Amniotic epithelial cell (primary cell): ENCODE data around the gene ZNF362.
"Not testable (repeated sequence)": the region's sequence is repeated elsewhere in the genome, so short reads cannot be mapped to it uniquely, and the experiment has no call there.

Source experiments
- DNase-seq: peaks from one replicate; pipeline ENCODE4 v3.0.0-alpha.2; 2010; ENCODE audit warnings: low read depth

Gene ZNF362

GRCh38 chr1:33256471-33257206 lies at the start of gene ZNF362:
Gene ZNF362 (plus strand): TSS chr1:33256492. CDS start chr1:33270575, 14,083 bp downstream.
- peak; percentile 81 for DNase-seq

- no peak for DNase-seq
Observed at GRCh38 chr1:33211972-33212371, 44.3 kb upstream of the ZNF362 start.

- peak; percentile 46 for DNase-seq
Observed at GRCh38 chr1:33219886-33220661, 36.2 kb upstream of the ZNF362 start.

- peak; percentile 94 for DNase-seq
Observed at GRCh38 chr1:33220676-33221384, 35.5 kb upstream of the ZNF362 start.

GRCh38 chr1:33221385-33221758 lies 34.9 kb upstream of the ZNF362 start:
- peak; percentile 93 for DNase-seq

- DNase-seq = peak; percentile 80
Observed at GRCh38 chr1:33222381-33222780, 33.9 kb upstream of the ZNF362 start.

GRCh38 chr1:33224166-33224707 lies 32.1 kb upstream of the ZNF362 start:
- DNase-seq = no peak

- DNase-seq = no peak
Observed at GRCh38 chr1:33225586-33225985, 30.7 kb upstream of the ZNF362 start.

GRCh38 chr1:33228935-33229487 lies 27.3 kb upstream of the ZNF362 start:
- peak; percentile 98 for DNase-seq

- peak; percentile 67 for DNase-seq
Observed at GRCh38 chr1:33231166-33231565, 25.1 kb upstream of the ZNF362 start.

GRCh38 chr1:33232716-33233115 lies 23.6 kb upstream of the ZNF362 start:
- no peak for DNase-seq

- no peak for DNase-seq
Observed at GRCh38 chr1:33234131-33234530, 22.2 kb upstream of the ZNF362 start.

- no peak for DNase-seq
Observed at GRCh38 chr1:33234588-33234990, 21.7 kb upstream of the ZNF362 start.

GRCh38 chr1:33235521-33235920 lies 20.8 kb upstream of the ZNF362 start:
- no peak for DNase-seq

GRCh38 chr1:33236498-33236897 lies 19.8 kb upstream of the ZNF362 start:
- DNase-seq = no peak

- DNase-seq = no peak
Observed at GRCh38 chr1:33237579-33237978, 18.7 kb upstream of the ZNF362 start.

GRCh38 chr1:33238194-33238724 lies 18.0 kb upstream of the ZNF362 start:
- DNase-seq = not testable (repeated sequence)

- not testable (repeated sequence) for DNase-seq
Observed at GRCh38 chr1:33239410-33239809, 16.9 kb upstream of the ZNF362 start.

GRCh38 chr1:33241866-33242265 lies 14.4 kb upstream of the ZNF362 start:
- peak; percentile 70 for DNase-seq

- peak; percentile 80 for DNase-seq
Observed at GRCh38 chr1:33242652-33243051, 13.6 kb upstream of the ZNF362 start.

GRCh38 chr1:33244143-33244808 lies 12.0 kb upstream of the ZNF362 start:
- DNase-seq = peak; percentile 88
